ENCODE results near the gene LMCD1. TPM values are rescaled to one million over a fixed set of nuclear protein-coding genes. Genes with fewer than 3 reads are reported as not detected.

LMCD1 gene
- total RNA-seq, 1 donor, result 95.0 TPM

DNA sequence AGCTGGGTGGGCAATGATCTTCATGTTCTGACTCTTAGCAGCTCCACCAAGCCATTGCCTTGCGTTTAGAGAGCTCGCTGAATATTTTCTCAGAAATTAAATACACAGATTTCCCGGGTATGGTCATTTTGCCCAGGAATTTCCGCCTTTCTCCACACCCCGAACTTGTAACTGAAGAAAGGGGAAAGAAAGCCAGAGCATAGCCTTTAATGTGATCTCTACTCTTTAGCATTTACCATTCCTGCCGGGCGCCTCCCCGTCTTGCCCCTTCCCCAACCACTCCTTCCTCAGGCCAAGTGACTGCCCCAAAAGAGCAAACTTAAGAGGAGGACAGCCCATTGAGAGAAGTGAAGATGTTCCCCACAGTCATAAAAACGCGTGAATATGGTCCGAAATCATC is 53.1 kb downstream of the LMCD1 start:
- TF ChIP-seq, protein P1, sequence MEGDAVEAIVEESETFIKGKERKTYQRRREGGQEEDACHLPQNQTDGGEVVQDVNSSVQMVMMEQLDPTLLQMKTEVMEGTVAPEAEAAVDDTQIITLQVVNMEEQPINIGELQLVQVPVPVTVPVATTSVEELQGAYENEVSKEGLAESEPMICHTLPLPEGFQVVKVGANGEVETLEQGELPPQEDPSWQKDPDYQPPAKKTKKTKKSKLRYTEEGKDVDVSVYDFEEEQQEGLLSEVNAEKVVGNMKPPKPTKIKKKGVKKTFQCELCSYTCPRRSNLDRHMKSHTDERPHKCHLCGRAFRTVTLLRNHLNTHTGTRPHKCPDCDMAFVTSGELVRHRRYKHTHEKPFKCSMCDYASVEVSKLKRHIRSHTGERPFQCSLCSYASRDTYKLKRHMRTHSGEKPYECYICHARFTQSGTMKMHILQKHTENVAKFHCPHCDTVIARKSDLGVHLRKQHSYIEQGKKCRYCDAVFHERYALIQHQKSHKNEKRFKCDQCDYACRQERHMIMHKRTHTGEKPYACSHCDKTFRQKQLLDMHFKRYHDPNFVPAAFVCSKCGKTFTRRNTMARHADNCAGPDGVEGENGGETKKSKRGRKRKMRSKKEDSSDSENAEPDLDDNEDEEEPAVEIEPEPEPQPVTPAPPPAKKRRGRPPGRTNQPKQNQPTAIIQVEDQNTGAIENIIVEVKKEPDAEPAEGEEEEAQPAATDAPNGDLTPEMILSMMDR (IDR thresholded peaks at IDR 0.05; ENCODE audit: insufficient read depth, low read depth, low read length), result no peak
- no peak overlapping the region for H3K4me3 ChIP-seq (ENCODE audit: low read depth, low read length)

DNA sequence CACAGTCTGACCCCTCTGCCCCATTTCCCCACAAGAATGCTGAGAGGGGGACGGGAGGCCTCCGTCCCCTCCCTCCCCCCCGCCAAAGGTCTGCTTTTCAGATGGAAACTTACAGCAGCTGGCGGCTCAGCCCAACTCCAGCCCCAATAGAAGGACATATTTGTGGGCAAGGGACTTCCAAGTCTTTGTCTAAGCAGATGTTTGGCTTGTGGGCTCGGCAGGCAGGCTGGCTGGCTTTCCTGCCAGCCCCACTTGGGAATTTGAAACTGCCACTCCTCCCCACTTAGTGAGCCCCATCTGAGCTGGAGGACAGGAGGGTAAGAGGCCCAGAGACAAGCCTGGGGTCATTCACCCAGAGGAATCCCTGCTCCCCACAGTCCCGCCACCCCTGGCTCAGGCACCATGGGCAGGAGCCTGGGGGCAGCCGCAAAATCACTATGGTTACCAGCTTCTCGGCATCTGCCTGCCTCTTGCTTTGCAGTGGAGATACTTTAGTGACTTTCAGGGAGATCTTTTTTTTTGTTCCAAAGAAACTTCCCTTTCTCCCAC is 53.6 kb downstream of the LMCD1 start:
- peak; percentile 98 for DNase-seq (ENCODE audit: low read depth)
- H3K4me3 ChIP-seq (ENCODE audit: low read depth, low read length), result no peak overlapping the region
- TF ChIP-seq, protein P1 (IDR thresholded peaks at IDR 0.05; ENCODE audit: insufficient read depth, low read depth, low read length), result no peak

More for the DNA sequence above, 53.1 kb downstream of the LMCD1 start:
- no peak for DNase-seq (ENCODE audit: low read depth)

DNA sequence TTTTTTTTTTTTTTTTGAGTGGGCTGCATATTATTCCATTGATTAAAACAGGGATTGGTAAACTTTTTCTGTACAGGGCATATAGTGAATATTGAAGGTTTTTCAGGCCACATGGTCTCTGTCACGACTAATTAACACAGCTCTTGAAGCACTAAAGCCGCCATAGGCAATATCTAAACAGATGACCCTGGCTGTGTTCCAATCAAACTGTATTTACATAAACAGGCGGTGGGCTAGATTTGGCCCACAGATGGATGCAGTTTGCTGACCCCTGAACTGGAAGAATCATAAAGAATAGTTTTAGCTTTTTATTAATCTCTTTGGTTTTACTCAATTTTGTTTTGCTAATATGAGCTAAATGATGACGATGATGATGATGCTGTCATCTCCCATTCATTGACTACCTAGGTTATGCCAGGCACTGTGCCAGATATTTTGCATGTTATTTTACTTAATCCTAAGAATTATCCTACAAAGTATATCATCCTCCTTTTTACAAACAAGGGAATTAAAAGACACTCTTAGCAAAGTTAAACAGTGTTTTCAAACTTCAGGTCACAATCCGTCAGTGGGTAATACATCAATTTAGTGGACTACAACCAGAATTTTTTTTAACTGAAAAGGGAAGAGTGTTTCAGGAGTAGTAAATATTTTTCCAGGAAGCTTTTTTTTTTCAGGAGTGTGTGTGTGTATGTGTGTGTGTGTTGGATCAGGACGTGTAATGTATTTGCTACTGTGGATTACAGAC is 54.3 kb downstream of the LMCD1 start:
- TF ChIP-seq, protein P1 (IDR thresholded peaks at IDR 0.05; ENCODE audit: insufficient read depth, low read depth, low read length), result no peak
- DNase-seq (ENCODE audit: low read depth), result peak; percentile 73
- no peak overlapping the region for H3K4me3 ChIP-seq (ENCODE audit: low read depth, low read length)

DNA sequence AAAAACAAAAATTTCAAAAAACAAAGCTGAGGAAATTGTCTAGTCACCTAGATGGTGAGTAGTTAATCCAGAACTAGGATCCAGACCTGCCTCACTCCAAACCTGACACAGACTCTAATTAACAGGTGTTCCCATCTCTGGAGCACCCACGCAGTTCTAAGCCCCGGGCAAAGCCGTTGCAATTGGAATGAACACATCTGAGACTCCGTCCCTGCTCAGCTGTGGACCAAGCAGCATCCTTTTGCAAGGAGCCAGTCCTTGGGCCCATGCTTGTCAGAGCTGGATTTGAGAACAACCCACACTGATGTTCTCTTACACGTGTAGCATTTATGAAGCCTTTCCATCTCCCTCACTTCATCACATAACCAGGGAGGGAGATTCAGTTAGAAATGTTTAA is 54.8 kb downstream of the LMCD1 start:
- DNase-seq (ENCODE audit: low read depth), result no peak
- TF ChIP-seq, protein P1 (IDR thresholded peaks at IDR 0.05; ENCODE audit: insufficient read depth, low read depth, low read length), result no peak
- no peak overlapping the region for H3K4me3 ChIP-seq (ENCODE audit: low read depth, low read length)

DNA sequence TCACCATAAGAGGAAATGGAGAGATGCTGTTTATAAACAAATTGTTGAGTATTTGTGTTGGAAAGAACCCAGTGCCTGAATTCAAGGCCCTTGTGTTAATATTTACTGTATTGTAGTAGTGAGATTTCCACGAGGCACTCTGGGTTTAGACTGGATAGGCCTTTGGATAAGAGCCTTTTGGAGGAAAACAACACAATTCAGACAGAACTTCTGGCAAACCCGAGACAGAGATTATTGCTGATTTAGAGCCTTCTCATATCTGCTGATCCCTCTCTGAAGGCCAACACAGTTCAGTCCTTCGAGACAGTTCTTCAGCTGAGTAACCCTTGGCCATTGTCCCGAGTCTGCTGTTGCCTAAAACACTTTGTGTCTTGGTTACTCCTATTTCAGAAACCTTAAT is 55.7 kb downstream of the LMCD1 start:
- TF ChIP-seq, protein P1 (IDR thresholded peaks at IDR 0.05; ENCODE audit: insufficient read depth, low read depth, low read length), result no peak
- H3K4me3 ChIP-seq (ENCODE audit: low read depth, low read length), result no peak overlapping the region
- DNase-seq (ENCODE audit: low read depth), result peak; percentile 67

DNA sequence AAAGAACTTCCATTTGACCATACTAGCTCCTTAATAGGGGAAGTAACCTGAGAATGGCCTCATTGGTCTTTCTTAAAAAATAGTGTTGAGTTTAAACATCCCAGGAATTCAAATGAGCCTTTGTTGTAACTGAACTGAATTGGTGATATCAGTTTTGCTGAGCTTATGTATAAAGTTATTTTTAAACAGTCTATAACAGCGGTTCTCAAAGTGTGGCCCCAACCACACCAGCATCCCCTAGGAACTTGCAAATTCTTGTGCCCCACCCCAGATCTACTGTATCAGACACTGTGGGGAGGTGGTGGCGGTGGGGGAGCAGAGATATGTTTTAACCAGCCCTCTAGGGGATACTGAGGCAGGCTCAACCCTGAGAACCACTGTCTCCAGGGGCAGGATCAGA is 57.0 kb downstream of the LMCD1 start:
- no peak overlapping the region for H3K4me3 ChIP-seq (ENCODE audit: low read depth, low read length)
- TF ChIP-seq, protein P1 (IDR thresholded peaks at IDR 0.05; ENCODE audit: insufficient read depth, low read depth, low read length), result no peak
- no peak for DNase-seq (ENCODE audit: low read depth)

Measured in fibroblast of villous mesenchyme (primary cell).